Activated naive CD4-positive, alpha-beta T cell treated with anti-CD3 and anti-CD28 coated beads, Interleukin-2, amount 50 U/mL, for 24 hours (primary cell): ENCODE data around the gene GNG7.
"Not testable (repeated sequence)": the region's sequence is repeated elsewhere in the genome, so short reads cannot be mapped to it uniquely, and the experiment has no call there.

Source experiments
- H3K27ac Mint-ChIP-seq: one replicate; pipeline ENCODE4 v1.8.0; 2021; ENCODE audit warnings: mild to moderate bottlenecking, mixed read lengths
- H3K27me3 Mint-ChIP-seq: one replicate; pipeline ENCODE4 v1.8.0; 2021; ENCODE audit warnings: mixed read lengths
- H3K36me3 Mint-ChIP-seq: one replicate; pipeline ENCODE4 v1.8.0; 2021; ENCODE audit warnings: mixed read lengths
- H3K4me1 Mint-ChIP-seq: one replicate; pipeline ENCODE4 v1.8.0; 2021; ENCODE audit warnings: mixed read lengths
- H3K4me3 Mint-ChIP-seq: one replicate; pipeline ENCODE4 v1.8.0; 2021; ENCODE audit warnings: mild to moderate bottlenecking, mixed read lengths
- H3K9me3 Mint-ChIP-seq: one replicate; pipeline ENCODE4 v1.8.0; 2021; ENCODE audit warnings: mixed read lengths

GNG7 gene

GRCh38 chr19:2550431-2551171, 151.9 kb downstream of the GNG7 start:
- no peaks in the 10 kb centered on the region for H3K9me3 Mint-ChIP-seq
- no peaks in the 10 kb centered on the region for H3K27me3 Mint-ChIP-seq
- peaks cover 15% of the 10 kb centered on the region for H3K4me1 Mint-ChIP-seq
- no peaks in the 10 kb centered on the region for H3K36me3 Mint-ChIP-seq
- H3K27ac Mint-ChIP-seq: no peak overlapping the region
- H3K4me3 Mint-ChIP-seq: no peak overlapping the region

DNA sequence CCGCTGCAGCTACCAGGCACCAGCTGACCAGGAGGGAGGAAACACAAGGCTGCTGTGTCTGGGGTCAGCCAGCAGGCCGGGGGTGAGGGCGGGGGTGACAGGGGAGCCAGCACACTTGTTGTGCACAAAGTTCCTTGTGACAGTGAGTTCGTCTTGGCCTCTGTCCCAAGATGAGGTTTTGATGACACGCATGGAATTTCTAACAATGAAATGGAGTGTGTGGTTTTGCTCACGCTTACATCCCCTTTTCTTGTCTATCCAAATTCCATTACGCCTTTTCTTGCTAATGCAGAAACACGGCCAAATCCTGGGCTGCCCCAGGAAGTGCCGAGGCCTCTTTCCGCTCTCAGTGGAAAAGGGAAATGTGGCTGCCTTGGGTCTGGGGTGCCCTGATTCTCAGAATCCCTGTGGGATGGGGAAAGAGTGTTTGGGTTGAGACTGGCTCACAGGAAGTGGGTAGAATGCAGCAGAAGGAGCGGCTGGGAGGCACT, 152.7 kb downstream of the GNG7 start:
- Mint-ChIP-seq H3K27ac (no peak overlapping the region), H3K36me3 (no peaks in the 10 kb centered on the region), H3K4me3 (peak overlapping the region; percentile 30), H3K9me3 (no peaks in the 10 kb centered on the region), H3K4me1 (peaks cover 15% of the 10 kb centered on the region), H3K27me3 (no peaks in the 10 kb centered on the region)

GRCh38 chr19:2548966-2549365, 153.5 kb downstream of the GNG7 start:
- Mint-ChIP-seq H3K4me3 (no peak overlapping the region), H3K9me3 (no peaks in the 10 kb centered on the region), H3K27ac (no peak overlapping the region), H3K27me3 (no peaks in the 10 kb centered on the region), H3K4me1 (peaks cover 17% of the 10 kb centered on the region), H3K36me3 (no peaks in the 10 kb centered on the region)

- H3K36me3 Mint-ChIP-seq: no peaks in the 10 kb centered on the region
Measured at GRCh38 chr19:2547721-2548120, 154.8 kb downstream of the GNG7 start.

DNA sequence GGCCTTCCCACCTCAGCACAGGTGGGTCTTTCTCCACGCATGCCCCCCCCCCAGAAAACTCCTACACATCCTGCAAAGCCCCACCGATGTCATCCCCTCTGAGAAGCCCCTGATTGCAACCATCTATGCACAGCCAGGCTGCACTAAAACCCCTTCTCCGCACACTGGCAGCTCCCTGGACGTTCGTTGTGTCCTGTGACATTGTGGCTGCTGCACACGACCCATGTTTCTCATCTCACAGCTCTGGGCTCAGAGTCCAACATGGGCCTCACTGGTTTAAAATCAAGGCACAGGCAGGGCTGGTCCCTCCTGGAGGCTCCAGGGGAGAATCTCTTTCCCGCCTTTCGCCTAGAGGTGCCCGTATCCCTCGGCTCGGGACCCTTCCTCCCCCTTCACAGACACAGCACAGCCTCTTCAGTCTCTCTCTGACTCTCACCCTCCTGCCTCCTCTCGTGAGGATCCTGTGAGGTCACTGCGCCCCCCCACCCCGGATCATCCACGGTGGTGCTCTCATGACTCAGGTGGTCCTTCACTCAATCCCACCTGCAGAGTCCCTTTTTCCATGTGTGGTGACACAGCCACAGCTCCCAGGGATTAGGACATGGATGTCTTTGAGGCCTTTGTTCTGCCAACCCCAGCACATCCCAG, 155.3 kb downstream of the GNG7 start:
- no peaks in the 10 kb centered on the region for H3K27me3 Mint-ChIP-seq
- no peak overlapping the region for H3K27ac Mint-ChIP-seq
- peaks cover 15% of the 10 kb centered on the region for H3K4me1 Mint-ChIP-seq

More at GRCh38 chr19:2547721-2548120, 154.8 kb downstream of the GNG7 start:
- no peak overlapping the region for H3K27ac Mint-ChIP-seq
- H3K27me3 Mint-ChIP-seq: no peaks in the 10 kb centered on the region
- H3K9me3 Mint-ChIP-seq: no peaks in the 10 kb centered on the region
- H3K4me1 Mint-ChIP-seq: peaks cover 21% of the 10 kb centered on the region
- H3K4me3 Mint-ChIP-seq: no peak overlapping the region

GRCh38 chr19:2546128-2547032, 156.1 kb downstream of the GNG7 start:
- Mint-ChIP-seq H3K27ac (no peak overlapping the region), H3K4me3 (no peak overlapping the region), H3K36me3 (no peaks in the 10 kb centered on the region)

More for the DNA sequence above, 155.3 kb downstream of the GNG7 start:
- Mint-ChIP-seq H3K4me3 (no peak overlapping the region), H3K9me3 (no peaks in the 10 kb centered on the region), H3K36me3 (no peaks in the 10 kb centered on the region)

DNA sequence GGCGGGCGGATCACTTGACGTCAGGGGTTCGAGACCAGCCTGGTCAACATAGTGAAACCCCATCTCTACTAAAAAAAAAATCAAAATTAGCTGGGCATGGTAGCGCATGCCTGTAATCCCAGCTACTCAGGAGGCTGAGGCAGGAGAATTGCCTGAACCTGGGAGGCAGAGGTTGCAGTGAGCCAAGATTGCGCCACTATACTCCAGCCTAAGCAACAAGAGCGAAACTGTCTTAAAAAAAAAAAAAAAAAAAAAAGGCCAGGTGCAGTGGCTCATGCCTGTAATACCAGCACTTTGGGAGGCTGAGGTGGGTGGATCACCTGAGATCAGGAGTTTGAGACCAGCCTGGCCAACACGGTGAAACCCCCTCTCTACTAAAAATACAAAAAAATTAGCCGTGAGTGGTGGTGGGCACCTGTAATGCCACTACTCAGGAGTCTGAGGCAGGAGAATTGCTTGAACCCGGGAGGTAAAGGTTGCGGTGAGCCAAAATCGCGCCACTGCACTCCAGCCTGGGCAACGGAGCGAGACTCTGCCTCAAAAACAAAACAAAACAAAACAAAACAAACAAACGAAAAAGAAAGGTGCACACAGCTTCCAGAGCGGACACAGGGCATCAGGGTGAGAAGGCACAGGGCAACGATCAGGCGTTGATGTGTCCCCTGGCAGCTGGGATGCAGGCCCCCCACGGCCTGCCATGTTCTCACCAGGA, 156.9 kb downstream of the GNG7 start:
- H3K4me1 Mint-ChIP-seq: peaks cover 10% of the 10 kb centered on the region
- H3K36me3 Mint-ChIP-seq, H3K9me3 Mint-ChIP-seq, H3K4me3 Mint-ChIP-seq, H3K27ac Mint-ChIP-seq, H3K27me3 Mint-ChIP-seq: not testable (repeated sequence)

More at GRCh38 chr19:2546128-2547032, 156.1 kb downstream of the GNG7 start:
- Mint-ChIP-seq H3K4me1 (peaks cover 10% of the 10 kb centered on the region), H3K9me3 (no peaks in the 10 kb centered on the region), H3K27me3 (no peaks in the 10 kb centered on the region)

GRCh38 chr19:2544576-2545415, 157.7 kb downstream of the GNG7 start:
- no peak overlapping the region for H3K27ac Mint-ChIP-seq

GRCh38 chr19:2543463-2544442, 158.7 kb downstream of the GNG7 start:
- no peaks in the 10 kb centered on the region for H3K27me3 Mint-ChIP-seq

More at GRCh38 chr19:2544576-2545415, 157.7 kb downstream of the GNG7 start:
- no peaks in the 10 kb centered on the region for H3K36me3 Mint-ChIP-seq
- peaks cover 10% of the 10 kb centered on the region for H3K4me1 Mint-ChIP-seq
- no peak overlapping the region for H3K4me3 Mint-ChIP-seq
- no peaks in the 10 kb centered on the region for H3K27me3 Mint-ChIP-seq
- H3K9me3 Mint-ChIP-seq: no peaks in the 10 kb centered on the region

GRCh38 chr19:2543072-2543462, 159.4 kb downstream of the GNG7 start:
- Mint-ChIP-seq H3K4me1 (peaks cover 10% of the 10 kb centered on the region), H3K4me3 (peak overlapping the region; percentile 7)
- H3K9me3 Mint-ChIP-seq, H3K27me3 Mint-ChIP-seq, H3K27ac Mint-ChIP-seq, H3K36me3 Mint-ChIP-seq: not testable (repeated sequence)

More at GRCh38 chr19:2543463-2544442, 158.7 kb downstream of the GNG7 start:
- Mint-ChIP-seq H3K4me1 (peaks cover 10% of the 10 kb centered on the region), H3K4me3 (peak overlapping the region; percentile 75), H3K36me3 (no peaks in the 10 kb centered on the region), H3K27ac (no peak overlapping the region), H3K9me3 (no peaks in the 10 kb centered on the region)

DNA sequence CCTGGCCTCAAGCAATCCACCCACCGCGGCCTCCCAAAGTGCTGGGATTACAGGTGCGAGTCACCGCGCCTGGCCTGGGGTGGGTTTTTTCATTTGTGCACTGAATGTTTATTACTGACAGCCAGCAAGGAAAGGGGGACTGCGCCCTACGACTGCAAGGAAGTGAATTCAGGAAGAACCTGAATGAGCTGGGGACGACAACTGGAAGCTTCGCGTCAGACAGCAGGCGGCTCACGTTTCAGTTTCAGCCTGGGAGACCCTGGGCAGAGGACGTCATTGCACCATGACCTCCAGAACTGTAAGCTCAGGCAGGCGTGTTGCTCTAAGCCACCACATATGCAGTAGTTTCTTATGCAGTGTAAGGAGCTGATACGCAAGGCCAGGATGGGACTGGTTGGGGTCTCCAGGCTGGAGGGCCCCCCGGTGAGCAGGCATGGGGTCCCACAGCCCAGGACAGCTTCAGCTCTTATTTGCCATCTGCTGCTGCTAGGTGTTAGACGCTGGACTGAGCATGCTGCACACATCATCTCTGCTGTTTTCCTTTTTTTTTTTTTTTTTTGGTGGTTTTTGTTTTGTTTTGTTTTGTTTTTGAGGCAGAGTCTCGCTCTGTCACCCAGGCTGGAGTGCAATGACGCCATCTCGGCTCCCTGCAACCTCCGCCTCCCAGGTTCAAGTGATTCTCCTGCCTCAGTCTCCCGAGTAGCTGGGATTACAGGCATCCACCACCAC, 160.0 kb downstream of the GNG7 start:
- H3K36me3 Mint-ChIP-seq: no peaks in the 10 kb centered on the region
- H3K4me3 Mint-ChIP-seq: peak overlapping the region; percentile 15
- peaks cover 10% of the 10 kb centered on the region for H3K4me1 Mint-ChIP-seq
- no peak overlapping the region for H3K27ac Mint-ChIP-seq
- no peaks in the 10 kb centered on the region for H3K27me3 Mint-ChIP-seq
- no peaks in the 10 kb centered on the region for H3K9me3 Mint-ChIP-seq

DNA sequence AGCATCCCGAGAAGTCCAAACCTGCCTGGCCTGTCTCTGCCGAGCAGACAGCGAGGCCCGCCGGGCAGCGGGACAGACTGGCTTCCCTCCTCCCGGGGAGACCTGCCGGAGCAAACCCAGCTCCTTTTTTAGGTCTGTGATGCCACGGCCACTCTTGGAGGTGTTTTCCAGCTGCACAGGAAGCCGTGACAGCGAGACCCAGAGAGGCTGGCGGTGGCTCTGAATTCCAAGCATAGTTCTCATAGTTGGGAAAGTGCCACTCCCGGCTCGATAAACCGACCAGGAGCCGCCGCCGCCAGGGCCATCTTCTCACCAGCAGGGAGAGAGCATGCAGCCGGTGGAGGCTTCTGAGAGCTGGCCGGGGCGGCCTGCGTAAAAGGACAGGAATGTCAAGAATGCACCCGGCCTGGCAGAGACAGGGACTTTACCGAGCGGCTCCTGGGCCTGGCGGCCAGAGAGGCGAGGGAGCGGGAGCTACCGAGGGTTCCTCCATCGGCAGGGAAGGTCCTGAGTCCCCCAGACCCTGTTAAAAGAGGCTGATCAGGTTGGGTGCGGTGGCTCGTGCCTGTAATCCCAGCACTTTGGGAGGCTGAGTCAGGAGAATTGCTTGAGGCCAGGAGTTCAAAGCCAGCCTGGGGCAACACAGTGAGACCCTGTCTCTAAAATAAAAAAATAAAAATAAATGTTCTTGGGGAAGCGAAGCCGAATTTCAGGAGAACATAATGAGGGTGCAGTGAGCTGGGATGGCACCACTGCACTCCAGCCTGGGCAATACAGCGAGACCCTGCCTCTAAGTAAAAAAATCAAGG, 161.6 kb downstream of the GNG7 start:
- Mint-ChIP-seq H3K4me1 (peaks cover 10% of the 10 kb centered on the region), H3K27me3 (no peaks in the 10 kb centered on the region), H3K27ac (no peak overlapping the region), H3K36me3 (no peaks in the 10 kb centered on the region), H3K9me3 (no peaks in the 10 kb centered on the region), H3K4me3 (no peak overlapping the region)
